Mesenchymal stem cell (in vitro differentiated cells and primary cell): ENCODE results near the gene NLRP4.

Source experiments
- DNase-seq: peaks from one replicate; pipeline ENCODE4 v3.0.0-alpha.2; 2013
- H2AFZ ChIP-seq: one replicate; pipeline ENCODE4 v1.6.1; 2013; ENCODE audit warnings: low read depth, mild to moderate bottlenecking, control low read depth, inconsistent platforms, low read length, moderate library complexity
- H2AK5ac ChIP-seq: 2 replicates; pipeline ENCODE4 v1.6.1; 2013; ENCODE audit warnings: low read length, moderate library complexity, mild to moderate bottlenecking, inconsistent platforms; ENCODE audit not compliant: severe bottlenecking
- H2BK120ac ChIP-seq: one replicate; pipeline ENCODE4 v1.6.1; 2013; ENCODE audit warnings: low read depth, mild to moderate bottlenecking, inconsistent platforms, low read length, moderate library complexity
- H2BK12ac ChIP-seq, 2 experiments: one replicate each; pipeline ENCODE4 v1.6.1; 2013; ENCODE audit warnings: inconsistent platforms in 2 of 2, low read length in 2 of 2, mild to moderate bottlenecking in 2 of 2, moderate library complexity in 2 of 2, control low read depth in 1 of 2
- H2BK15ac ChIP-seq: one replicate; pipeline ENCODE4 v1.6.1; 2013; ENCODE audit warnings: mild to moderate bottlenecking, low read depth, inconsistent platforms; ENCODE audit not compliant: poor library complexity, severe bottlenecking
- H2BK5ac ChIP-seq: 2 replicates; pipeline ENCODE4 v1.6.1; 2013; ENCODE audit warnings: low read depth, mild to moderate bottlenecking, low read length, control low read depth, inconsistent platforms; ENCODE audit not compliant: poor library complexity, severe bottlenecking
- H3K14ac ChIP-seq, 2 experiments: one replicate each; pipeline ENCODE4 v1.6.1; 2013; ENCODE audit warnings: inconsistent platforms in 2 of 2, low read length in 2 of 2, control low read depth in 1 of 2, mild to moderate bottlenecking in 1 of 2, moderate library complexity in 1 of 2
- H3K18ac ChIP-seq, 2 experiments: one replicate each; pipeline ENCODE4 v1.6.1; 2013; ENCODE audit warnings: inconsistent platforms in 2 of 2, low read length in 2 of 2, control low read depth in 1 of 2, low read depth in 1 of 2, mild to moderate bottlenecking in 1 of 2
- H3K23ac ChIP-seq, 2 experiments: one replicate each; pipeline ENCODE4 v1.6.1; 2013; ENCODE audit warnings: inconsistent platforms in 2 of 2, low read length in 2 of 2, mild to moderate bottlenecking in 2 of 2, moderate library complexity in 2 of 2, control low read depth in 1 of 2
- H3K27ac ChIP-seq: 2 replicates; pipeline ENCODE4 v1.5.1; 2013; ENCODE audit warnings: mild to moderate bottlenecking, moderate library complexity, low read length, control low read depth, inconsistent platforms; ENCODE audit not compliant: poor library complexity, severe bottlenecking
- H3K27me3 ChIP-seq, 2 experiments: 2 replicates each; pipeline versions ENCODE4 v1.6.1 to v1.7.0; 2013; ENCODE audit warnings: low read length in 2 of 2, mild to moderate bottlenecking in 2 of 2, moderate library complexity in 2 of 2, control low read depth in 1 of 2, inconsistent platforms in 1 of 2; ENCODE audit not compliant: control insufficient read depth in 1 of 2, insufficient read depth in 1 of 2
- H3K36me3 ChIP-seq, 2 experiments: 2 replicates each; pipeline versions ENCODE4 v1.6.1 to v1.7.0; 2013; ENCODE audit warnings: low read length in 2 of 2, control low read depth in 1 of 2, inconsistent platforms in 1 of 2, low read depth in 1 of 2, mild to moderate bottlenecking in 1 of 2; ENCODE audit not compliant: insufficient read depth in 2 of 2, control insufficient read depth in 1 of 2
- H3K4ac ChIP-seq, 2 experiments: one replicate each; pipeline ENCODE4 v1.6.1; 2013; ENCODE audit warnings: inconsistent platforms in 2 of 2, low read length in 2 of 2, mild to moderate bottlenecking in 2 of 2, moderate library complexity in 2 of 2, control low read depth in 1 of 2, low read depth in 1 of 2
- H3K4me1 ChIP-seq: 2 replicates; pipeline ENCODE4 v1.6.1; 2013; ENCODE audit warnings: low read depth, low read length, control low read depth; ENCODE audit not compliant: control insufficient read depth, insufficient read depth
- H3K4me2 ChIP-seq: 2 replicates; pipeline ENCODE4 v1.6.1; 2013; ENCODE audit warnings: low read length, mild to moderate bottlenecking, inconsistent platforms; ENCODE audit not compliant: poor library complexity, severe bottlenecking
- H3K4me3 ChIP-seq, 2 experiments: 2 replicates each; pipeline versions ENCODE4 v1.5.1 to v1.7.0; 2013; ENCODE audit warnings: low read length in 2 of 2, mild to moderate bottlenecking in 2 of 2, control low read depth in 1 of 2, low read depth in 1 of 2; ENCODE audit not compliant: insufficient read depth in 1 of 2
- H3K79me1 ChIP-seq: replicated peaks from 2 replicates; pipeline ENCODE4 v1.6.1; 2013; ENCODE audit warnings: mild to moderate bottlenecking, control low read depth, low read length, inconsistent platforms; ENCODE audit not compliant: poor library complexity, severe bottlenecking
- H3K9ac ChIP-seq: 2 replicates; pipeline ENCODE4 v1.7.0; 2013; ENCODE audit warnings: mild to moderate bottlenecking, low read length, moderate library complexity
- H3K9me3 ChIP-seq: 2 replicates; pipeline ENCODE4 v1.7.0; 2013; ENCODE audit warnings: mild to moderate bottlenecking, low read length; ENCODE audit not compliant: control insufficient read depth
- H4K8ac ChIP-seq: one replicate; pipeline ENCODE4 v1.6.1; 2013; ENCODE audit warnings: inconsistent platforms, mild to moderate bottlenecking, low read length, moderate library complexity
- H4K91ac ChIP-seq: one replicate; pipeline ENCODE4 v1.6.1; 2013; ENCODE audit warnings: mild to moderate bottlenecking, low read length, inconsistent platforms
- WGBS: methylation state at CpG from one replicate; pipeline ENCODE4 v1.1.7; 2013; ENCODE audit warnings: mixed read lengths; 5-methylcytosine and 5-hydroxymethylcytosine counted together

NLRP4 gene

GRCh38 chr19:55857974-55858373, 21.6 kb downstream of the NLRP4 start:
- Histone ChIP-seq H3K4me3 (no peak overlapping the region), H3K27ac (no peak overlapping the region), H2AFZ (no peak overlapping the region), H3K79me1 (no peaks in the 10 kb centered on the region), H4K8ac (no peak overlapping the region), H2BK5ac (no peak overlapping the region), H3K9me3 (peaks cover 31% of the 10 kb centered on the region), H4K91ac (no peak overlapping the region), H2BK15ac (no peak overlapping the region), H3K36me3 (no peaks in the 10 kb centered on the region), H3K18ac (no peak overlapping the region), H3K4me1 (no peaks in the 10 kb centered on the region), H2BK12ac (no peak overlapping the region), H3K23ac (no peak overlapping the region), H2BK120ac (no peak overlapping the region), H3K14ac (no peak overlapping the region), H3K4ac (no peak overlapping the region), H3K27me3 (no peaks in the 10 kb centered on the region), H3K4me2 (no peak overlapping the region), H2AK5ac (no peak overlapping the region), H3K9ac (no peak overlapping the region)
- WGBS = 83% methylated on average over 23 of the region's 23 CpGs
- DNase-seq = no peak

GRCh38 chr19:55858401-55858800, 22.1 kb downstream of the NLRP4 start:
- H2AK5ac ChIP-seq = no peak overlapping the region
- H3K4me1 ChIP-seq = no peaks in the 10 kb centered on the region
- no peak overlapping the region for H3K4ac ChIP-seq
- H3K14ac ChIP-seq = no peak overlapping the region
- no peak overlapping the region for H3K23ac ChIP-seq
- WGBS = 80% methylated on average over 14 of the region's 14 CpGs
- no peak overlapping the region for H3K9ac ChIP-seq
- H2BK12ac ChIP-seq = no peak overlapping the region
- no peak overlapping the region for H4K91ac ChIP-seq
- no peak for DNase-seq
- H2BK5ac ChIP-seq = no peak overlapping the region
- H3K18ac ChIP-seq = no peak overlapping the region
- H2BK120ac ChIP-seq = no peak overlapping the region
- no peak overlapping the region for H2BK15ac ChIP-seq
- H3K36me3 ChIP-seq = no peaks in the 10 kb centered on the region
- H3K4me3 ChIP-seq = no peak overlapping the region
- no peak overlapping the region for H3K27ac ChIP-seq
- H3K79me1 ChIP-seq = no peaks in the 10 kb centered on the region
- no peak overlapping the region for H3K4me2 ChIP-seq
- H4K8ac ChIP-seq = no peak overlapping the region
- no peak overlapping the region for H2AFZ ChIP-seq
- H3K9me3 ChIP-seq = peaks cover 30% of the 10 kb centered on the region
- no peaks in the 10 kb centered on the region for H3K27me3 ChIP-seq

GRCh38 chr19:55858969-55859368, 22.6 kb downstream of the NLRP4 start:
- 40% methylated on average over 4 of the region's 5 CpGs for WGBS
- H4K91ac ChIP-seq = no peak overlapping the region
- H3K4me3 ChIP-seq = no peak overlapping the region
- no peak overlapping the region for H3K4ac ChIP-seq
- H3K9me3 ChIP-seq = peaks cover 29% of the 10 kb centered on the region
- H3K4me1 ChIP-seq = no peaks in the 10 kb centered on the region
- no peak overlapping the region for H3K18ac ChIP-seq
- no peak overlapping the region for H3K14ac ChIP-seq
- H2BK120ac ChIP-seq = no peak overlapping the region
- H2BK5ac ChIP-seq = no peak overlapping the region
- H2BK15ac ChIP-seq = no peak overlapping the region
- H3K27me3 ChIP-seq = no peaks in the 10 kb centered on the region
- H3K9ac ChIP-seq = no peak overlapping the region
- H3K36me3 ChIP-seq = no peaks in the 10 kb centered on the region
- no peak overlapping the region for H3K27ac ChIP-seq
- no peak for DNase-seq
- H3K23ac ChIP-seq = no peak overlapping the region
- no peak overlapping the region for H3K4me2 ChIP-seq
- H3K79me1 ChIP-seq = no peaks in the 10 kb centered on the region
- no peak overlapping the region for H2AK5ac ChIP-seq
- no peak overlapping the region for H2BK12ac ChIP-seq
- H2AFZ ChIP-seq = no peak overlapping the region
- H4K8ac ChIP-seq = no peak overlapping the region

- Histone ChIP-seq H3K79me1 (no peaks in the 10 kb centered on the region), H3K9ac (no peak overlapping the region), H3K4ac (no peak overlapping the region), H3K14ac (no peak overlapping the region), H2BK120ac (no peak overlapping the region), H3K36me3 (no peaks in the 10 kb centered on the region), H3K23ac (no peak overlapping the region), H3K4me1 (no peaks in the 10 kb centered on the region), H3K9me3 (peaks cover 43% of the 10 kb centered on the region), H2BK15ac (no peak overlapping the region), H3K4me2 (no peak overlapping the region), H3K27me3 (no peaks in the 10 kb centered on the region), H3K4me3 (no peak overlapping the region), H2BK5ac (no peak overlapping the region), H4K91ac (no peak overlapping the region), H4K8ac (no peak overlapping the region), H3K18ac (no peak overlapping the region), H2AK5ac (no peak overlapping the region), H2BK12ac (no peak overlapping the region), H2AFZ (no peak overlapping the region), H3K27ac (no peak overlapping the region)
- DNase-seq = no peak
- WGBS = 38% methylated on average over 3 of the region's 3 CpGs
Observed at GRCh38 chr19:55866521-55866920, 30.2 kb downstream of the NLRP4 start.
